Astrocyte (in vitro differentiated cells and primary cell): Measurements from ENCODE around the gene CLNK.

ENCODE experiments used
- CTCF ChIP-seq: IDR thresholded peaks from 2 replicates; pipeline ENCODE4 v1.5.1; 2011; ENCODE audit warnings: low read depth, mild to moderate bottlenecking, inconsistent platforms, low read length, moderate library complexity; ENCODE audit not compliant: insufficient read depth
- EZH2 ChIP-seq: IDR thresholded peaks from 2 replicates; pipeline ENCODE4 v1.6.1; 2012; ENCODE audit warnings: mild to moderate bottlenecking, low read length, inconsistent platforms; ENCODE audit not compliant: insufficient read depth

- no peak for TF ChIP-seq CTCF
- no peak for TF ChIP-seq EZH2
Observed at GRCh38 chr4:10671799-10672198, 12.8 kb downstream of the CLNK start.
